IMR-90 (cell line): ENCODE data around the gene AKNA. TPM values are rescaled to one million over a fixed set of nuclear protein-coding genes. Genes with fewer than 3 reads are reported as not detected.

Source experiments
- ATAC-seq: fragments of 200-7000 bp; cut with Tn5 transposase; 2 replicates; pipeline ENCODE4 v1.9.1; 2020; ENCODE audit warnings: low read depth, mild to moderate bottlenecking, moderate library complexity
- BruUV-seq: library from RNA; stranded (reverse); fragments of 400-500 nt; replicated peaks from 2 replicates; lab custom pipeline; 2021; lab: Mats Ljungman, UMichigan
- CTCF ChIA-PET: fragments of 300-600 bp; formaldehyde crosslinking; extraction: SDS; loops from one replicate; lab custom pipeline; 2021; ENCODE audit warnings: antibody characterized with exemption; lab: Yijun Ruan, JAX
- POLR2A ChIA-PET: fragments of 300-600 bp; sonication (Branson Sonifier 250); formaldehyde crosslinking; loops from one replicate; lab custom pipeline; 2022; ENCODE audit warnings: antibody characterized with exemption; ENCODE audit not compliant: unreplicated experiment; lab: Charles Lee
- DNase-seq: peaks from one replicate; pipeline ENCODE4 v3.0.0; 2013
- H2AFZ ChIP-seq: replicated peaks from 2 replicates; pipeline ENCODE3; 2013; ENCODE audit warnings: low read length, mild to moderate bottlenecking; ENCODE audit not compliant: poor library complexity
- H2AK5ac ChIP-seq: 2 replicates; pipeline ENCODE4 v1.6.1; 2013; ENCODE audit warnings: low read depth, low read length, inconsistent platforms
- H2AK9ac ChIP-seq: replicated peaks from 2 replicates; pipeline ENCODE3; 2013; ENCODE audit warnings: mild to moderate bottlenecking, low read depth, low read length, moderate library complexity; ENCODE audit not compliant: poor library complexity
- H2BK120ac ChIP-seq: 2 replicates; pipeline ENCODE4 v1.6.1; 2013; ENCODE audit warnings: low read depth, low read length, inconsistent platforms
- H2BK15ac ChIP-seq: 3 replicates; pipeline ENCODE4 v1.6.1; 2013; ENCODE audit warnings: low read depth, low read length, inconsistent platforms
- H2BK20ac ChIP-seq: 2 replicates; pipeline ENCODE4 v1.6.1; 2013; ENCODE audit warnings: low read depth, mild to moderate bottlenecking, inconsistent platforms, low read length, moderate library complexity
- H2BK5ac ChIP-seq: 2 replicates; pipeline ENCODE4 v1.6.1; 2013; ENCODE audit warnings: mild to moderate bottlenecking, low read depth, low read length, inconsistent platforms; ENCODE audit not compliant: poor library complexity, severe bottlenecking
- H3K14ac ChIP-seq: replicated peaks from 2 replicates; pipeline ENCODE4 v1.6.1; 2013; ENCODE audit warnings: low read depth, low read length, inconsistent platforms
- H3K18ac ChIP-seq: 2 replicates; pipeline ENCODE4 v1.6.1; 2013; ENCODE audit warnings: low read depth, low read length, control low read depth
- H3K23ac ChIP-seq: 2 replicates; pipeline ENCODE4 v1.6.1; 2013; ENCODE audit warnings: low read depth, low read length, inconsistent platforms
- H3K27ac ChIP-seq: 2 replicates; pipeline ENCODE4 v1.5.1; 2013; ENCODE audit warnings: mild to moderate bottlenecking, control low read depth, low read length; ENCODE audit not compliant: insufficient read depth
- H3K27me3 ChIP-seq: 2 replicates; pipeline ENCODE4 v1.6.1; 2013; ENCODE audit warnings: low read length; ENCODE audit not compliant: control insufficient read depth, insufficient read depth
- H3K36me3 ChIP-seq: 2 replicates; pipeline ENCODE4 v1.6.1; 2013; ENCODE audit warnings: low read length, mixed read lengths; ENCODE audit not compliant: control insufficient read depth, insufficient read depth
- H3K4ac ChIP-seq: 2 replicates; pipeline ENCODE4 v1.6.1; 2013; ENCODE audit warnings: low read depth, low read length, inconsistent platforms
- H3K4me1 ChIP-seq: 2 replicates; pipeline ENCODE4 v1.6.1; 2013; ENCODE audit warnings: low read length, mixed read lengths; ENCODE audit not compliant: control insufficient read depth, insufficient read depth
- H3K4me2 ChIP-seq: 2 replicates; pipeline ENCODE4 v1.6.1; 2013; ENCODE audit warnings: low read depth, mild to moderate bottlenecking, control low read depth, low read length, moderate library complexity
- H3K4me3 ChIP-seq: 2 replicates; pipeline ENCODE4 v1.5.1; 2013; ENCODE audit warnings: low read depth, mild to moderate bottlenecking, control low read depth, low read length, moderate library complexity; ENCODE audit not compliant: insufficient read depth
- H3K56ac ChIP-seq: 2 replicates; pipeline ENCODE4 v1.6.1; 2013; ENCODE audit warnings: low read length, inconsistent platforms; ENCODE audit not compliant: insufficient read depth; ENCODE audit errors: extremely low read depth
- H3K79me1 ChIP-seq, 2 experiments: 2 replicates each; pipeline ENCODE4 v1.6.1; 2013; ENCODE audit warnings: low read length in 2 of 2, inconsistent platforms in 1 of 2, low read depth in 1 of 2
- H3K9ac ChIP-seq: 2 replicates; pipeline ENCODE4 v1.6.1; 2013; ENCODE audit warnings: low read depth, low read length, control low read depth
- H3K9me1 ChIP-seq: 2 replicates; pipeline ENCODE4 v1.6.1; 2013; ENCODE audit warnings: low read length, inconsistent platforms; ENCODE audit not compliant: insufficient read depth
- H3K9me3 ChIP-seq: 2 replicates; pipeline ENCODE4 v1.6.1; 2013; ENCODE audit warnings: low read length; ENCODE audit not compliant: control insufficient read depth, insufficient read depth
- H4K20me1 ChIP-seq: 2 replicates; pipeline ENCODE4 v1.6.1; 2013; ENCODE audit warnings: low read length, inconsistent platforms; ENCODE audit not compliant: insufficient read depth
- H4K5ac ChIP-seq: 2 replicates; pipeline ENCODE4 v1.6.1; 2013; ENCODE audit warnings: mild to moderate bottlenecking, low read depth, low read length, control low read depth
- H4K8ac ChIP-seq, 2 experiments: 2 replicates each; pipeline ENCODE4 v1.6.1; 2013; ENCODE audit warnings: low read depth in 2 of 2, low read length in 2 of 2, control low read depth in 1 of 2, inconsistent platforms in 1 of 2
- H4K91ac ChIP-seq: 2 replicates; pipeline ENCODE4 v1.6.1; 2013; ENCODE audit warnings: low read depth, low read length, inconsistent platforms; ENCODE audit not compliant: insufficient read depth
- BHLHE40 ChIP-seq: fragments of 150-350 bp; IDR thresholded peaks from 2 replicates; pipeline ENCODE4 v1.6.1; 2016; ENCODE audit warnings: mild to moderate bottlenecking, low read depth, low read length
- CEBPB ChIP-seq: IDR thresholded peaks from 2 replicates; pipeline ENCODE4 v1.6.1; 2012; ENCODE audit warnings: low read depth, low read length, improper control_type of control experiment
- CHD1 ChIP-seq: IDR thresholded peaks from 2 replicates; pipeline ENCODE4 v1.6.1; 2012; ENCODE audit warnings: low read depth, low read length, improper control_type of control experiment
- CTCF ChIP-seq: conservative IDR thresholded peaks from 2 replicates; pipeline ENCODE4 v1.5.1; 2012; ENCODE audit warnings: mild to moderate bottlenecking, low read depth, low read length, improper control_type of control experiment
- ELK1 ChIP-seq: fragments of 150-350 bp; IDR thresholded peaks from 2 replicates; pipeline ENCODE4 v1.6.1; 2016; ENCODE audit warnings: low read depth, mild to moderate bottlenecking, low read length, moderate library complexity, borderline replicate concordance
- FOS ChIP-seq: fragments of 150-350 bp; IDR thresholded peaks from 2 replicates; pipeline ENCODE4 v1.6.1; 2016; ENCODE audit warnings: low read depth, low read length
- MAFK ChIP-seq: IDR thresholded peaks from 2 replicates; pipeline ENCODE4 v1.6.1; 2012; ENCODE audit warnings: low read depth, low read length, improper control_type of control experiment
- MAZ ChIP-seq: IDR thresholded peaks from 2 replicates; pipeline ENCODE4 v1.6.1; 2012; ENCODE audit warnings: low read depth, mild to moderate bottlenecking, low read length, improper control_type of control experiment, moderate library complexity, borderline replicate concordance
- MXI1 ChIP-seq: IDR thresholded peaks from 2 replicates; pipeline ENCODE4 v1.6.1; 2012; ENCODE audit warnings: low read depth, mild to moderate bottlenecking, low read length, moderate library complexity, borderline replicate concordance
- NFE2L2 ChIP-seq: fragments of 150-350 bp; IDR thresholded peaks from 2 replicates; pipeline ENCODE4 v1.6.1; 2016; ENCODE audit warnings: low read depth, mild to moderate bottlenecking, low read length
- POLR2A ChIP-seq: IDR thresholded peaks from 2 replicates; pipeline ENCODE4 v1.6.1; 2012; ENCODE audit warnings: mild to moderate bottlenecking, low read depth, low read length
- RAD21 ChIP-seq: IDR thresholded peaks from 2 replicates; pipeline ENCODE4 v1.6.1; 2012; ENCODE audit warnings: low read length, improper control_type of control experiment
- RCOR1 ChIP-seq: IDR thresholded peaks from 2 replicates; pipeline ENCODE4 v1.6.1; 2012; ENCODE audit warnings: mild to moderate bottlenecking, low read length, improper control_type of control experiment; ENCODE audit not compliant: insufficient replicate concordance
- RFX5 ChIP-seq: IDR thresholded peaks from 2 replicates; pipeline ENCODE4 v1.8.0; 2012; ENCODE audit warnings: low read depth, mild to moderate bottlenecking, low read length, moderate library complexity
- SMC3 ChIP-seq: fragments of 150-350 bp; IDR thresholded peaks from 2 replicates; pipeline ENCODE4 v1.6.1; 2016; ENCODE audit warnings: low read depth, mild to moderate bottlenecking, antibody characterized with exemption, low read length, moderate library complexity
- USF2 ChIP-seq: fragments of 150-350 bp; IDR thresholded peaks from 2 replicates; pipeline ENCODE4 v1.6.1; 2017; ENCODE audit warnings: mild to moderate bottlenecking, antibody characterized with exemption, low read length, low read depth
- WGBS, 2 experiments: methylation state at CpG; one replicate each; pipeline versions ENCODE4 v1.1.5 to v1.1.7; 2013; ENCODE audit warnings: missing lambda C conversion rate in 2 of 2; ENCODE audit not compliant: insufficient read length in 1 of 2; ENCODE audit errors: extremely low coverage in 2 of 2; 5-methylcytosine and 5-hydroxymethylcytosine counted together
- dilution Hi-C: fragments of 300-500 bp; cut with HindIII; formaldehyde crosslinking; loops from one replicate; pipeline ENCODE4 v1.14.3; 2018; ENCODE audit warnings: low sequenced_read_pairs; ENCODE audit not compliant: unreplicated experiment
- in situ Hi-C: fragments of 300-500 bp; cut with MboI; formaldehyde crosslinking; loops from 3 replicates; pipeline ENCODE4 v1.14.3; 2019; ENCODE audit warnings: low sequenced_read_pairs, inconsistent platforms, mixed read lengths
- intact Hi-C: fragments of 100-400 bp; cut with micrococcal nuclease; formaldehyde crosslinking; loops from 2 replicates; pipeline ENCODE4 v1.10.0; 2022
- polyA plus RNA-seq, 3 experiments: library from polyadenylated mRNA; depleted of rRNA; stranded (reverse); fragments of >200 nt; gene quantifications; 2 replicates each; pipeline ENCODE4 v1.2.3, GENCODE V29; 2012; ENCODE audit warnings: low replicate concordance in 1 of 3
- total RNA-seq: library from RNA; depleted of rRNA; stranded (reverse); fragments of >200 nt; gene quantifications from 2 replicates; pipeline ENCODE4 v1.2.3, GENCODE V29; 2012

Gene AKNA
- total and polyA plus RNA-seq, 2 of the 4 experiments (the other 2 are of a cell fraction), result 2.7 to 7.3 TPM

DNA sequence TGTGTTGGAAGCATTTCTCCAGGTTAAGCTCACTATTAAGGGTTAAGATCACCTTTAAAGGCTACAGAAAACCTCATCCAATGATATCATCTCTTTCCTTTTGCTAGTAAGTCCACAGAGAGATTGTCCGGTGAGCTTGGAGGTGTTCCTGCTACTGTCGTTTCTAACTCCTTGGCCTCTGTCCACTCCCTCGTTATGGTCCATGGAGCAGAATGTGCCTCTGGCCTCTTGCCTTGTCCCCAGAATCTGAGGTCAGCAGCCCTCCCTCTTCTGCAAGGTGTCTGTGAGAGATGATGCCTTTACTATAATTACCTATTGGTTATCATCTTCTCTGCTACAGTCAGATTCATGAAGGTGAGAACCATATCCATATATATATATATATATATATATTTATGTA is 43.1 kb downstream of the AKNA start:
- Histone ChIP-seq H3K23ac (no peak overlapping the region), H2AK5ac (no peak overlapping the region), H2BK5ac (no peak overlapping the region), H3K9me1 (peaks cover 13% of the 10 kb centered on the region), H3K18ac (no peak overlapping the region), H3K4me2 (no peak overlapping the region), H3K36me3 (peaks cover 67% of the 10 kb centered on the region), H3K27me3 (no peaks in the 10 kb centered on the region), H3K79me1 (peaks cover 0 to 8% of the 10 kb centered on the region in 2 experiments; a peak in 1 of 4 replicates), H3K9ac (no peak overlapping the region), H3K14ac (no peak overlapping the region), H4K5ac (no peak overlapping the region), H3K56ac (no peak overlapping the region), H2AFZ (no peak overlapping the region), H2BK120ac (no peak overlapping the region), H4K8ac (no peak overlapping the region), H2AK9ac (no peak overlapping the region), H2BK20ac (no peak overlapping the region), H4K20me1 (peaks cover 7% of the 10 kb centered on the region; the same call in 1 of the 2 replicates), H2BK15ac (no peak overlapping the region), H3K9me3 (no peaks in the 10 kb centered on the region), H3K4me3 (no peak overlapping the region), H3K27ac (no peak overlapping the region), H3K4me1 (peaks cover 11% of the 10 kb centered on the region), H4K91ac (no peak overlapping the region), H3K4ac (no peak overlapping the region)
- dilution Hi-C loops, result no loop called here
- ATAC-seq (no peak), DNase-seq (no peak)
- 100% methylated on average over 1 of the region's 3 CpGs; no CpG with 5 or more reads in 1 of the 2 experiments for WGBS, 2 experiments
- intact Hi-C loops, result no loop called here
- CTCF ChIA-PET, result no interaction called here
- no peak for TF ChIP-seq USF2
- TF ChIP-seq RAD21, result no peak
- TF ChIP-seq MAZ, result no peak
- TF ChIP-seq ELK1, result no peak
- TF ChIP-seq FOS, result no peak
- TF ChIP-seq NFE2L2, result no peak
- TF ChIP-seq MXI1, result no peak
- no peak for TF ChIP-seq RCOR1
- TF ChIP-seq RFX5, result no peak
- TF ChIP-seq BHLHE40, result no peak
- TF ChIP-seq CTCF, result no peak
- no peak for TF ChIP-seq CEBPB
- no peak for TF ChIP-seq POLR2A
- no peak for TF ChIP-seq SMC3
- no peak for TF ChIP-seq CHD1
- TF ChIP-seq MAFK, result no peak
- BruUV-seq, result no TSS peak
- POLR2A ChIA-PET, result no interaction called here
- in situ Hi-C loops, result no loop called here
